Measurements from ENCODE around the gene MIER2.

GRCh38 chr19:313169-313987, 31.2 kb downstream of the MIER2 start:
- TF ChIP-seq CTCF (IDR thresholded peaks at IDR 0.05; ENCODE audit: low read depth, low read length, poor library complexity, severe bottlenecking) (no peak), EZH2phosphoT487 (IDR thresholded peaks at IDR 0.05; ENCODE audit: borderline replicate concordance, low read length) (no peak)
